ENCODE data around the gene LHFPL2.

The LHFPL2 gene

GRCh38 chr5:78543916-78544315 lies 104.7 kb downstream of the LHFPL2 start:
- no peak for DNase-seq (ENCODE audit: low read depth)

DNA sequence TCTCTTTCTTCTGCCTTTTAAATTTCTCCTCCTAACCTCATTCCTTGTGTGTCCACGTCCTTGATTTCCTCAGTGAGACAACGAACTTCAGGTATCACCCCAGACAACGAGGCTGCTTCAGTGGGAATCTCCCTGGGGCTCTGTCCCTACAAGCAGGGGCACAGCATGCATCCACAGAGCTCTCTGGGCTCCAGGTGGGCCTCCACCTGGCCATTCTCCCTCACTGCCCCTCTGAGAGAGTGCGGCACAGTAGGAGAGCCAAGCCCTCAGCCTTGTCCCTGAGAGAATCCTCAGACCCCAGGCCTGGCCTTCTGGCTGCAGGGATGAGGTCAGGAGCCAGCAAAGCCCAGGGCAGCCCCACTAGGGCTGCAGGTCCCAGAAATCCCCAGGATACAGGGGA lies 105.3 kb downstream of the LHFPL2 start:
- DNase-seq (ENCODE audit: low read depth), result no peak

- no peak for DNase-seq (ENCODE audit: low read depth)
Observed at GRCh38 chr5:78542321-78542840, 106.2 kb downstream of the LHFPL2 start.

- no peak for DNase-seq (ENCODE audit: low read depth)
Observed at GRCh38 chr5:78541086-78541654, 107.4 kb downstream of the LHFPL2 start.

DNA sequence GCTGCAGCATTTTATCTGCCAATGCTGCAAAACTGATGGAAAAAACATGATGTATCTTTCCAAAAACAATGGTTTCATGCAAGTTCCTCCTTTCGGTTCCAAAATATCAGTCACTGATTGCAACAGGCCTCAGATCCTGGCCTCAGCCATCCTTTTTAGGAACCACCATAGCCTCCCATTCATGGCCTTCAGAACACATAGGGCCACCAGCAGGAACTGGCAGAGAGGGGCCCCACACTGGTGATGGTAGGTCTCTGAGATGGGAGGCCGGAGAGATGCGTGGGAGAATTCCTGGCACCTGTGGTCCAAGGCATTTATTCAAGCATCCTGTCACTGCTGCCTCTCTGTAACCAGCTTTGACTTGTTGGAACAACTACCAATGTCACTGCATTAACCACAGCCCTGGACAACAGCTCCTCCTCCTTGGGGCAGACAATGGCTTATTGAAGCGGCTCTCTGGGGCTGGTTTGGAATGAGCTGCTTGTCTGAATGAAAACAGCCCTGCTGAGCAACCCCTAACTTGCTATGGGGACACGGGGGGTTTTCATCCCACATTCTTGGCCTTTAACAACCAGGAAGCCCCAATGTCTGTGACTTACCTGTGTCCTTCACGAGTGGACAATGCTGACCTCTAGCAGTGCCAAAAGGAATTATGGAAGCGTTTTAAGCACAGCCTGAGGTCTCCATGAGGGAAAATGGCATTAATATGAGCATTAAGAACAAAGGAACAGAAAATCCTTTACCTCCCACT lies 108.1 kb downstream of the LHFPL2 start:
- no peak for DNase-seq (ENCODE audit: low read depth)

- no peak for DNase-seq (ENCODE audit: low read depth)
Observed at GRCh38 chr5:78538240-78538850, 110.2 kb downstream of the LHFPL2 start.

DNA sequence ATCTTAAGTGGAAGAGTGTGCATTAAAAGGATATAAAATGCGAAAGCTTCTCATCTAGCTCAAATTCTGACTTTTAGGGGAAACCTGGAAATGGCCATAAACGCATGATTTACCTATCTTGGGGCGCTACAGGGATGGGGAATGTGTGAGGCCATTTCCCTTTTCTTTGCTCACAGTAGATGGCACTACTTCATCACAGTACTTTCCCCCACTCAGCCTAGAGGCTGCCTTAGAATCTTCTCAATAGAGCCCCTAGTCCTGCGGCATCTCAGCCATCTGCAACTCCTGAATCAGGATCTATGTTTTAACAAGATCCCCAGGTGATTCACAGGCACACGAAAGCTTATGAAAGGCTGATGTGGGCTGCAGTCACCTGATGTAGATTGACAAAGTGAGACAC lies 110.8 kb downstream of the LHFPL2 start:
- no peak for DNase-seq (ENCODE audit: low read depth)

DNA sequence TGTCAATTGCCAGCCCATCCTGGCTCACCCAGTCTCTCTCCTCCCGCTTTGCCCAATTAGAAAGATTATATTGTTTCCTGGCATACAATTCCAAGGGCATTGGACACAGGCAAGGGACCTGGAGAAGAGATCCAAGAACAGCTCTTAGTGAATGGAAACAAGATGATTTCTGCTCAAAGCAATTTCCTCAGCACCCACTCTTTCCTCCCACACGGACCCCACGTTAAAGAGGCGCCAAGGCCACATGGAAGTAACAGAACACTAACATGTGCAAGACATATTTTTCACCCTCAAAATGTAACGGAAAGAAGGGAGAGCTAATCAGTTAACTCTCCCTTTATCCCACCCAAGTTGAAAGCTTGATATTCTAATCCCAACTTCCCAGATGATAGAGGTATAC lies 111.2 kb downstream of the LHFPL2 start:
- no peak for DNase-seq (ENCODE audit: low read depth)

DNA sequence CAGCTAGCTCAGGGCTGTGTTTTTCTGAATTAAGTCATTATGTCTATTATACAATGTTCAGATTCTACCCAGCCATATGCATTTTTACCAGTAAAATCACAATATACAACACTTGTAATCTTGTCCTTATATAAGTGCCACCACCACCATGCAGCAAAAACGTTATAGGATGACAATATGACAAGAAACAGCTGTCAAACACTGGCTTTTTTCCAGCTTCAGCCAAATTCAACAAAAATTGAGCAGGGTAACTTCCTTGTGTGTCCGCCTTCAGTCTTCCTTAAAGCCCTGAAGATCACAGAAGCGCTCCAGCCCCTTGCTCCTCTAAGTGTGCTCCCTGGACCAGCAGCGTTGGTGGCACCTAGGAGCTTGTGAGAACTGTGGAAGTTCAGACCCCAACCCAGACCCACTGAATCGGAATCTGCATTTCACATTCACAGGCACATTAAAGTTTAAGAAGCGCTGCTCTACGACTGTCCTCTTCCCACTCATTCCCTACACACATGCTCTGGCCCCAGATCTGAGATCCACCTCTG lies 111.8 kb downstream of the LHFPL2 start:
- DNase-seq (ENCODE audit: low read depth), result no peak

DNA sequence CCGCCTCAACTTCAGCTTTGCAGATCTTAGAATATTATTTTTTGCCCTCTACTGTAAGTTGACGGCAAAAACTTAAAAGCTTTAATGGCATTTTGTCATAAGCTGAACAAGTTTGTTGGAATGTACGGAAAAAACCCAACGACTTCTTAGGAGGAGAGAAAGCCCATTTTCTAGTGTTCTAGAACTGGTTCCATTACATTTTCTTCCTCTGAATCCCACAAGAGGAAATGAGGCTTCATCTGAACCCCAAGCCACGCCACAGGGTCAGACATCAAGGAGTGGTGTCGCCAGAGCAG lies 113.7 kb downstream of the LHFPL2 start:
- DNase-seq (ENCODE audit: low read depth), result no peak

- DNase-seq (ENCODE audit: low read depth), result no peak
Observed at GRCh38 chr5:78534148-78534904, 114.2 kb downstream of the LHFPL2 start.

DNA sequence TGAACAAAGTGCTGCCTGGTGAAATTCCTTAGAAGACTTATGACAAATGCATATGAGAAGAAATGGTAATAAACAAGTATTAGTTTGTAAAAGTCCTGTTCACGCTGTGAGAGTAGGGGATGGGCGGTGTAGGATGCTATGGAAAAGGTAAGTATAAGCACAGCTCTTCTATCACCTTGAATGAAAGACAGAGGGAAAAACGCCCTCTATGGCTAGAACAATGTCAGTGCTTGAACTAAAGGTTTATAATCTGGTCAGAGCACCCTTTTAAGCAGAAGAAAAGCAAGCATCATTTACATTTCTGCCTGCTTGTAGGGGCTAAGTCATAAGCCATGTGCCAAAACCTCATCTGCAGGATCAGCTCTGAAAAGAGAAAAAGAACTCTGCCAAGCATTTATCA lies 115.2 kb downstream of the LHFPL2 start:
- DNase-seq (ENCODE audit: low read depth), result no peak

DNA sequence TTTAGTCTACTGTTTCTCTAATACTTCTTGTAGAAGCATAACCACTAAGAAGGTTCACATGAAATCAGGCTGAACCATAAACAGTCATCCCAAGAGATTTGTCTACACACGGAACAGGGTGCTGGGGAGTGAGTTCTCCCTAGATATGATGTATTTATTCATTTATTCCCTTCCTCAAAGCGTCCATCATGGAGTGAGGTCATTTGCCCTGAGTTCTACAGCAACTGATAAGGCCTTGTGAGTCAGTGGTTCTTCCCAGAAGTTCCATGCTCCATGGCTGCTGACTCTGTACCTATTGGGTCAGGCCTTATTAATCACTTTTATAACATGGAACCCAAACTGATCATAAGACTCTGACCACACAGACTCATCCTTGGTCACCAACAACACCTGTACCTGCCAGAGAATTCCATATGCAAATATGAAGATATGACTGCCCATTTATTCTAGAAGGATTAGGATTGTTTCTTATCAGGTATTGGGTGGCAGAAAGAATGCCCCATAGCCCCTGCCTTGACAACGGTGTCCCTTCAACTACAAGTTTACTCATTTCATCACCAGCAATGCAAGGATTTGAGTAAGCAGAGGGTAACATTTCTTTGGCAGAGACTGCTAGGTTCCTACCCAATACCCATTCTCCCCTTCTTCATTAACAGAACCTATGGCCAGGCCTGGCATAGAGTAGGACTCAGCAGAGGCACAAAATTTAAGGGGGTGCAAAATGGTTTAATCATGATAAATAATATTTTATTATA lies 118.1 kb downstream of the LHFPL2 start:
- DNase-seq (ENCODE audit: low read depth), result no peak

GRCh38 chr5:78527925-78528324 lies 120.6 kb downstream of the LHFPL2 start:
- no peak for DNase-seq (ENCODE audit: low read depth)

DNA sequence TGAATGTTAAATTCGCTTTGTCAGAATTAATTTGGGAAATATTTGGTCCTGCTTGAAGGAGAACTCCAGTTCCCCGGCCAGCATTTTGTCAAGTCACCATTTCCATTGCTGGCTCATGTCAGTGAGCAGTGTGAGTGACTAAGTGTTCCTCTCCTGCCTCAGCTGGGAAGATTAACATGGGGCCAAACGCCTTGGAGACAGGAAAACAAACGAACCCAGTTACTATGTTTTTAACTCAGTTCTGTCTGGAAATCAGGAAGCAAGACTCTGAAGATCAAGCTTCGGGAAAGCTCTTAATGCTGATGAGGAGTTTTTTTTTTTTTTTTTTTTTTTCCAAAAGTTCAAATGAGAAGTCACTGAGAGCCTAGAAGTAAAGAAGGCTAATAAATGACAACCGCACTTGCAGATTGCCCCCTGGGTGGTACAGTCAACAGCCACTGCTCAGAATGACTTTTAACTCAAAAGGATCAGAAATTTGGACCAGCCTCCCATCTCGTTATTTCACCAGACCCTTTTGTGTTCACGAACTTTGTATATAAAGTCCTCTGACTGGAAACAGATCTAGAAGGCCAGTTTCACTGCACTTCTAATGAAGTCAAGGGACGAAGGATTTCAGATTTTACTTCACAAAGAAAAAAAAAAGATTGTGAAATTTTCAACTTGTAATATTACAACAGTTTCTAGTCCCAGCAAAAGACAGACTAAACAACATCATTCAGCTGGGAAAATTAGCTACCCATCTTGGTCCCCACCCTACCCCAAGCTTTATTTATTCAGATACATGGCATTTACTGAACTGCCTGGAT lies 121.3 kb downstream of the LHFPL2 start:
- no peak for DNase-seq (ENCODE audit: low read depth)

GRCh38 chr5:78526049-78526525 lies 122.5 kb downstream of the LHFPL2 start:
- no peak for DNase-seq (ENCODE audit: low read depth)

DNA sequence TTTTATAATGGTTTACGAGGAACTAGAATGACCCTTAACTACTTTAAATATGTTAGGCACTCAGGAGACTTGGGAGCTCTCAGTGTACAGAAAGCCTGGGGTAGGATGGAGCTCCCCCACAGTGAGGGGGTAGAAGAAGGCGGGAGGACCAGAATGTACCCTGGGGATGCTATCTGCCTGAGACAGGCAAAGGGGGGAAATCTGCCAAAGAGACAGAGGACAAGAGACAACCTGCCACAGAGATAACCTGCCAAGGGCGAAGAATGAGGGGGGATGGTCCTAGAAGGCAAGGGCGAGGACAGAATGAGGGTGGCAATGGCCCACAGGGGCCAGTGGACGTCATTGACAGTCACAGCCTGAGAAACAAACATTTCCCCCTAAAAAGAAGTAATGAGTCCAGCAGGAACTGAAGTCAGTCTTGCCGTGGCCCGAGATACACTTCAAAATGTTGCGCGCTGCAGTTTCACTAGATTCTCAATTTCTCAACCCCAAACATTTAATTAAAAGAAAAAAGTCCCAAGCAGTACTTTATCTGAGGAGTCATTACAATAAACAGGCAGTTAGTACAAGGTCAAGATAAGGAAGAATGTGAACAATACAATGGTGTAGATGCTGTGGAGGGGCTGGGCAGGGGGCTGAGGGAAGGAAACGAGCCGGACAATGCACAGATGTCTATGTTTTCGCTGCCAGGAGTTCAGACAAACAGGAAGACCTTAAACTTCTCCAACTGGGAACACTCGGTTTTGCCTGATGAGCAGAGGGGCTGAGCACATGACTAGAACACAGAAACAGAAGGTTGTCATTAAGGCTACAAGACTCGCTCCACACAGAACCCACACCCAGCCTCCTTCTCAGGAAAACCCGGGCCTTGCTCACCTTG lies 125.0 kb downstream of the LHFPL2 start:
- no peak for DNase-seq (ENCODE audit: low read depth)

DNA sequence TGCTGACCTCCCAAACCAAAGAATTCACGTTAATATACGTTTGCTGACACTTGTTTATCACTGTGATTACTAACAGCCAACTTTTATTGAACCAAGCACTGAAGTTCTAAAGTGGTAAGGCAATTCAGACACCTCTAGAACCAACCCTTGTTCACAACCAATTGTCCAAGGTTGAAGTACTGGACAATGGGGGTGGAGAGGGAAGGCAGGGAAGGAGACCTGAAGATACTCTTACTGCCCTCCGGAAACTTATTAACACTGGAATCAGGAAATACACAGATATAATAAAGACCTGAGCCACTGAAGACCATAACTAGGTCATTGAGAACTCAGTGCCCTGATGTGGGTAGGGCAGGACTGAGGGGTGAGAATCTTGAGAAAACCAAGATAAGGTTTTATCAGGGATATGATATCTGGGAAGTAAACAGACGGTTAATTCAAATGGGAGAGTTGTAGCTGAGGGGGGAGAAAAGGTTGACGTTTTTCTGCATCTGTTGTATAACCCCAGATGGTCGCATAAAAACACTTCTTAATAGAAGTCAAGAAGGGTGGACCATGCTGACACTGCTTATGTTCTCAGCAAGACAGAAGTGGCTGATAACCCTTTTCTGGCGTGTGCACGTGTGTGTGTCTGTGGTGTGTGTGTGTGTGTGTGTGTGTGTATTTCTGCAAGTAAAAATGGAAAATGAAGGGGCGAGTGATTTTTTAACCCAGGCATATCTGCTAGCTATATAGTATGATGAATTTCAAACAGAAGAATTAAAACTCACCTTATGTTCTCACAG lies 125.9 kb downstream of the LHFPL2 start:
- no peak for DNase-seq (ENCODE audit: low read depth)

- DNase-seq (ENCODE audit: low read depth), result no peak
Observed at GRCh38 chr5:78521455-78521854, 127.1 kb downstream of the LHFPL2 start.
